Measurements from ENCODE around the gene GPR61.

GPR61 gene

DNA sequence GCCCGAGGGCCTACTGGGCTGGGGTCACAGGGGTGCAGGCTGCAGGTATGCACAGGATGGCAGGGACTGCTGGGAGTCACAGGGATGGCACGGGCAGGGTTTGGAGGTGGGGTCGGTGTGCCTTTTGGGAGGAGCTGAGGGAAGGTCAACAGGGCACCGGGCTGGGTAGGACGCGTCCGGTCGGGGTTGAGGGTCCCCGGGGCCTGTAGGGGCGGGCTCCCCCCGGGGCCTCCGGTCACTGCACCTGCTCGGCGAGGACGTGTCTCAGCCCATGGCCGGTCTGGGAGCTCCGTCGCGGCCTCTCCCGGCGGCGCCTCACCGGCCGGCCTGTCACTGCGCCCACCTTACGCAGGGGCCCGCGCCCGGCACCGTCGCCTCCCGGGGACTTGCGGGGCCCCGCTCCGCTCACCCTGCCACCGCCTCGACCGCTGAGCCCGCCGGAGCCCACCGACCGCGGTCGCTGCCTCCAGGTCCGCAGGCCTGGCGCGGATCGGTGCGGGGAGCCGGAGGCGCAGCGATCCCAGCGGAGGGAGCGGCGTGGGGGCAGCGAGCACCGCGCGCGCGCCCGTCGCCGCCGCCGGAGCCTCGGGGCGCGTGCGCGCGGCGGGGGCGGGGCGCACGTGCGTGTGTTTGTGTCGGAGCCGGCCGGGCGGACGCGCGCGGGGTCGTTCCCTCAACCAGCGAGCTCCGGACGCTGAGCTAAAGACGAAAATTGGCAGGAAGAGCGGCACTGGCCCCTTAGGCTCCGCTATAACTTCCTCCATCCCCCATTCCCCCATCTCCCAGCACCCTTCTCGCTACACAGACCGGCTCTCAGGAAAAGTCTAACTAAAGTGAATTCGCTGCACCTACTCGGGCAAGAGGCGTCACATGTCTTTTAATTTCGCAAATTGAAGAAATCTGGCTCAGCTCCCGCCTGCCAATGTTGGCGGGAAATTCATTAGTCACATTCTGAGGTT is 30.2 kb upstream of the GPR61 start, which contains the start of gene AMIGO1:
Gene AMIGO1 (minus strand): TSS at position 552 of the 959 bp plus-strand sequence. CDS start 815 bp downstream, outside the sequence.
- peak; percentile 86 for DNase-seq

DNA sequence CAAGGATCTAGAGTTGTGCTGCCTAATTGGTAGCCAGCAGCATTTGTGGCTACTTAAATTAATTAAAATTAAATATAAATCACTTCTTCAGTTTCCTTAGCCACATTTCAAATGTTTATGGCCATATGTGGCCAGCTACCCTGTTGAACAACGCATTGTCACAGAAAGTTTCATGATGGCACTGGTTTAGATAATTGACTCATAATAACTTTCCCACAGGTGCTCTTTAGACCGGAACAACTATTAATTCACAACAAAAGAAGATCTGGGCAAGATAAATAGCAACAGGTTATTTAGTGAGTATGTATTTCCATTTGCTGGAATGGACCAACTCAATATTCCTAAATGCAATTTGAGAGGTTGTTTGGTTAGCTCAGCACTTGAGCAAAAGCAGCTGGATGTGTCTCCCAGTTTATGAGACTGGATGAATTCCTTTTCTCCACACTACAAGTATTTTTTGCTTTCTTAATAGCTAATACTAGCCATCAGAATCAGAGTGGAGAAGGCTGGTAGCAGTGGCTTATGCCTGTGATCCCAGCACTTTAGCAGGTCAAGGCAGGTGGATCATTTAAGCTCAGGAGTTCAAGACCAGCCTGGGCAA is 26.5 kb upstream of the GPR61 start:
- no peak for DNase-seq

- no peak for DNase-seq
Observed at GRCh38 chr1:109514846-109515245, 24.8 kb upstream of the GPR61 start.

DNA sequence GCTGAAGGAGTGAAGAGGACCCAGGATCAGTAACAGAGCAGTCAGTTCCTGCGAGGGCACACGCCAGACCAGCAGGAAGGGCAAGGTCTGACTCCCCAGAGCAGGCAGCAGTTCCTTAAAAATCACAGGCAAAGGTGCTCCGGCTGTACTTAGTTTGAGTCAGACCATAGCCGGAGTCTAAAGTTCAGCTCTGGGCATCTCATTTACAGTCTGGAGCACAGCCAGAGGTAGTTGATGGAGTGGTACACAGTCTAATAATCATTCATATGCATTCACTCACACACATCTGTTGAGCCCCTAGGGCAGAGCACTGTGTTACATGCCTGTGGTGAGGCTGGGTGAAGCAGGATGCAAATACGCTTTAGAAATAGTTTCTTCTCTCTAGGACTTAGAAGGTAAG is 22.8 kb upstream of the GPR61 start:
- no peak for DNase-seq

GRCh38 chr1:109517337-109517736 is 22.3 kb upstream of the GPR61 start:
- DNase-seq = no peak

GRCh38 chr1:109521002-109521951 is 18.4 kb upstream of the GPR61 start:
- DNase-seq = peak; percentile 48

- no peak for DNase-seq
Observed at GRCh38 chr1:109522026-109522425, 17.6 kb upstream of the GPR61 start.

DNA sequence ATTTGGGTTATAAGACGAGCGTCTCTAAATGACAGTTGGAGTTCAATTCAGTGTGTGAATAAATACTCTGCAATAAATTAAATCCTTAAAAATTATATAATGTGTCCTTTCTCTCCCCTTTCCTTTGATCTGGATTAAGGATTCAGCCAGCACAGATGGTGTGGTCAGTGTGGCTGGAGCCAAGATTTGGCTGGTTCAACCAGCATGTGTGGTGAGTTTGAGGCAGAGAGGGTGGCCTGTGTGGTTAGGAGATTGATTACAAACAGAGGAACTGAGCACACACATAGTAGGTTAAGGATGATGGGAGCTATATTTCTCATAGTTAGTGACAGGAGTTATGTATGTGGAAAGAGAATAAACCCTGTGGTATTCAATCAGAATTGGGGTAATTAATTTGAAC is 16.0 kb upstream of the GPR61 start:
- no peak for DNase-seq

DNA sequence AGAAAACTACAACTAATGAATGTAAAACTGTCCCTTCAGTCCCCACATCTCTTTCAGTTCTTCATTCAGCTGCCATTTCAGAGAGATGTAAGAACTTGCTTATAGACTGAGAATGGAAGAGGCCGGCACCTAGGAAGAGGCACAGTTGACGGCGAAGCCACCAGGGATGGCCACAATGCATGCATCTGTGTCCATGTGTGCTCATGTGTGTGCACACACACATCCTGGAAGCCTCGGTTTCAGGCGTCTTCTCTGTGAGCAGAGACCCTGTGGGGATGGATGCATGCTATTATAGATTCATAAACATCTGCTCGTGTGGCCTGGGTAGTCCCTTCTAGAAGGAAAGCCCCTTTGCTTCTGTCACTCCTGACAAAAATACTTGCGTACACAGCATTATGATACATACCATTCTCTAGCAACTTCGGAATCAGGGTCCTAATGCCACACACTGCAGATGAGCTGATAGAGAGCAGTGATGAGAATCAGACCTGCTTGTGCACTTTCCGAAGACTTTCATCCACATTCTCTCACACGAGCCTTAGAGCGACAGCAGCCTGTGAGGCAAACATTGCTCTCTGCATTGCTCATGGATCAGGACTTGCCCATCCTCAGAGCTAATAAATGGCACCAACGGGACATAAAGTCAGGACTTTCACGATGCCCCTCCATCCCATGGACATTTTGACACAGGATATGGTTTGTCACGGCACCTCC is 12.4 kb upstream of the GPR61 start:
- peak; percentile 63 for DNase-seq

- no peak for DNase-seq
Observed at GRCh38 chr1:109527846-109528695, 11.6 kb upstream of the GPR61 start.

DNA sequence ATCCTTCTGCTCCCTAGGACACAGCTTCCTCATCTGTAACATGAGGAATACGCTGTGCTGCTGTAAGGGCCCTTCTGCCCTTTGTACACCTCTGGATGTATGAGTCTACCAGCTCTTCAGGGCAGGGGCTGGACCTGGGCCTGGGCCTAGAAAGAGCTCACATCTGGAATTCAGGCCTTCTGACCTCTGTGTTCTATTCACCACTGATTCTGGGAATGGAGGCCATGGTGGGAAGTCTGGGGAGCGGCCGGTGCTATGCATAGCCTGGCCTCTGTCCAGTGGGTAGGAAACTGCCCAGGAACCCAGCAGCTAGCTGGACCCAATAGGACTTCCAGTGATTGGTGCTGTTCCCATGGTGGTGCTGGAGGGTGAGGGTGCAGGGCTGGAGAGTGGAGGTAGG is 11.0 kb upstream of the GPR61 start:
- no peak for DNase-seq

DNA sequence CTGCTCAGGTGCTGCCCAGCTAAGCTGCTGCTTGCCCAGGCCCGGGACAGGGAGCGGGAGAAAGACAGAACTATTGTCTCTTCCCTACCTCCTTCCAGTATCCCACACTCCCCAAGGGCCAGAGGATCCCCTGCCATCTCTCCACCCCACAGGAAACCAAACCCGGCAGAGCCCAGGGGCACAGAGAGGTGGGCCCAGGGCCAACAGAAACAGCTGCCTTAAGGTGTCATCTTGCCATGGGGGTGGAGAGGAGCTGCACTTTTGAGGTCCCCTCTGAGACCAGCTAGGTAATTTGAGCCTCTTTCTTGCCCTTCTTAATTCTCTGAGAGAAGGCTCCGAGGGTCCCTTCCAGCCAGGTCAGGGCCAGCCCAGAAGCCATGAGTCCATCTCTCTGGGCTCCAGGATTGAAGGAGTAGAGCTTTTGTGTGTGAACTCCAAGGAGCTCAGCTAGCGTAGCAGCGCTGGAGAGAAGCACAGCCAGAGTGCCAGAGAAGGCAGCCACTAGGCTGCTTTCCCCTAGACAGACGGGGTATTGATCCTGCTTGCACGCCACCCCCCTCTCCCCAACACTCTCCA is 9.7 kb upstream of the GPR61 start:
- no peak for DNase-seq

- DNase-seq = peak; percentile 97
Observed at GRCh38 chr1:109530457-109531087, 9.1 kb upstream of the GPR61 start.

GRCh38 chr1:109531380-109531779 is 8.3 kb upstream of the GPR61 start:
- no peak for DNase-seq

DNA sequence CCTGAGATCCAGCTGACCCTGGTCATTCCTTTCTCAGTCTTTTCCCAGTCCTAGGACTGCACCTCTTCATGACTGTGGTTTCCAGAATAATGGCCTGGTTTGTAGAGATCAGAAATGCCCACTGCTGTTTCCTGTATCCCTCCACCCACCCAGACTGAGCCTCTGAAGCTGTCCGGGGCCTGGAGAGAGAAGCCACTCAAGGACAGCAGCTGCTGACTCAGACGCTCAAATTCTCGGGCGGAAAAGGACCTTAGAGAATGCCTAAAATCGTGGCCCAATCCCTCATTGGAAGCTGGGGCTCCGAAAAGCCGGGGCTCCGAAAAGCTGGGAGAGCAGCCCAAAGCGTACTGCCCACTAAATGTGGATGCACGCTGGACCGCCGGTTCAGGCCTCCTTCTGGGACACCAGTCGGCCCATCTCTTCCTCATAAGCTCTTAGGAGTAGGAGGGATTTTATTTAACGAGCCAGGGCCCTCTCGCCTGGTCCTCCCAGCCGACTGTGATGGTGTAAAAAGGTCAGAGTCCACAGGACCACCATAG is 7.8 kb upstream of the GPR61 start:
- no peak for DNase-seq

DNA sequence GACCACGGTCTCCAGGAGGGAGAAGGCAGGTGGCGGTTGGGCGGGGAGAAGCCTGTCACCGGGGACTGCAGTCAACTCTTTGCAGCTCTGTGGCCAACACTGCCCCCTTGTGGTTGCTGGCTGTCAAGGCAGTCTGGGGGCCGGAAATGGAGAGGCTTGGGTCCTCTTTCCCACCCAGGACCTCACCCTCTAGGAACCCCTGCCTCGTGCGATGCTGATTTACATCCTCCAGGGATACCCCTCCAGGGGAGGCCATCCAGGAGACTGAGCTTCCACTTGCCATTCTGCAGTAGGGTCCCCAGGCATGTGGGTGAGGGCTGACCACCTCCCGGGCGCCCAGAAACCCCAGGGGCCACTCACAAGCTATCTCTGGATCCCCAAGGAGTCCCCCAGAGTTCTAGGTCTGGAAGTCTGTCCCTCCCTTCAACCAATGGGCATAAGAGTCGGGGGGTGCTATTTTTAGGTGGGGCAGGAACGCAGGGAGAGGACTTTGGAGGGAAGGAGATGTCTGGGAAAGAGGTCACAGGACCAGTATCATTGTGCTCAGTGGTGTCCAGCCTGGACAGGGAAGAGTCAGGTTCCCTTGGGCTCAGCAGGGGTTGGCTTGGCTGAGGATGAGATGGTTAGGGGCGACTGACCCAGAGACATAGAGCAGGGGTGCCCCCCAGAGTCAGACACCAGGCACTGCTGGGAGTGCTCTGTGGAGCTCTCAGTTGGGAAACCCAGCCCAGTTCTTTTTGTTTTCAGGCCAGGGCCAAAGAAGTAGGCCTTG is 7.1 kb upstream of the GPR61 start:
- DNase-seq = peak; percentile 95

DNA sequence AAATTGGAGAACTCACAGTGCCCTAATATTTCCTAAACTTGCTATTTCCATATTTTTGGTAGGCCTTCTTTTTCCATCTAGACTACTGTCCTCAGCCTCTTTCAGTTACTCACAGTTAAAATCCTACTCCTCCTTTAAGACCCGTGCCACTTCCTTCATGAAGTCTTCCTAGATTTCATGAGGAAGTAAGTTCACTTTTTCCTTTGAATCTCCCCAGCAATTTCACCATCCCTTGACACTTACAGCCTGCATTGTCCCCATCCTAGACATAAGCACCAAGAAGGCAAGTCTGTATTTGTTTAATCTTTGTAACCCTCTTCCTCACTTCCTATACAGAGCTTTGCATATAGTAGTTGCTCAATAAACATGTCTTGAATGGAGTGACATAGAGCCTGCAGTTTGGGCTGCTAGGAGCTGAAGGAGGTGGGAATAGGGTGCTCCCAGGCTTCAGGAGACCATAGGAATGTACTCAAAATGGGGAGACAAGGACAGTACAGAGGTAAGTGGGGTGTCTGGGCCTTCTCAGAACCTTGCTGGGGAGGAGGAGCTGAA is 5.3 kb upstream of the GPR61 start:
- DNase-seq = no peak

DNA sequence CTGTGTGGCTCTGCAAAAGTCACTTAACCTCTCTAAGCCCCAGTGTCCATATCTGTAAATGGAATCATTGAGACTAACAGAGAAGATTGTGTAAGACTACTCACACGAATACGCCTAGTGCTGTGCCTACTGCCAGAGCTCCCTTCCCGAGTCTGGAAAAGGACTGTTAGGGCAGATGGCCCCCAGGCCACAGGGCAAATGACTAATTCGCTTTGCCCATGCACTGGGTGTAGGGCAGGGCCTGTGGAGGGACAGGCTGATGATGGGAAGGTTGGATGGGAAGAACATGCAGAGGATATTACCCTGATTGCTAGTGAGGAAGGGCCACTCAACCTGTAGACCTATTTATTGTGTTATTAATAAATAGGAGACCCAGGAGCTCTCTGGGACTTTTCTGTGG is 4.2 kb upstream of the GPR61 start:
- DNase-seq = no peak

DNA sequence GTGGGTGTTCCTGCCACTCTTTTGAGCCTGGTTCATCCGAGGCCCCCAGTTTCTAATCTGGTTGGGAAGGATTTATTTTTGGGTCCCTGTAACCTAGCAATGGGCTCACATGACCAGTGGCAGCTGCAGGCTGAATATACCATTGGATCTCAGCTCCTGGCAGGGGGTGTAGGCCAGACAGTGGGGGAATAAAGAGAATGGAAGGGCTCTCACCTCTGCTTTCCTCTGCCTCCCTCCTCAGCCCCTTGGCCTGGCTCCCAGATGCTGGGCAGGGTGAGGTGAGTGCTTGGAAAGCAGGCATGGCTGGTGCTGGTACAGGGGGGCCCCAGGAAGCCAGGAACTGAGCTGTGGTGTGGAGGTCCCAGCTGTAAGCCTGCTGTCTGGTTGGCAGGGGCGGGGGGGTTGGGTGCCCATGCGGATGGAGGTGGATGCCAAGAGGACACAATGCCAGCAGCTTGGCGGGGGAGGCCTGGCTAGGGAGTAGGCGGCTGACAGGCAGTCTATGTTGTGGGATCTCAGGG is 3.6 kb upstream of the GPR61 start:
- peak; percentile 28 for DNase-seq
